HepG2 (cell line): ENCODE measurements around the gene KATNA1. TPM values are rescaled to one million over a fixed set of nuclear protein-coding genes. Genes with fewer than 3 reads are reported as not detected.

Experiments used
- FLYWCH1 ChIP-seq: sonication (generic); formaldehyde crosslinking; IDR thresholded peaks from 2 replicates; pipeline ENCODE4 v1.8.1; 2023; ENCODE audit warnings: mild to moderate bottlenecking, missing genetic modification reagents
- HOXA7 ChIP-seq: sonication (generic); formaldehyde crosslinking; IDR thresholded peaks from 2 replicates; pipeline ENCODE4 v1.8.1; 2022; ENCODE audit warnings: mild to moderate bottlenecking, missing genetic modification reagents, moderate library complexity
- KDM5A ChIP-seq: fragments of 200-600 bp; sonication (generic); IDR thresholded peaks from 2 replicates; pipeline ENCODE4 v1.7.0; 2018; ENCODE audit warnings: antibody characterized with exemption, mild to moderate bottlenecking, low read length, borderline replicate concordance
- MBNL3 ChIP-seq: fragments of 250-450 bp; sonication (Bioruptor Pico); conservative IDR thresholded peaks from 2 replicates; pipeline ENCODE4 v1.8.0; 2022; ENCODE audit warnings: mild to moderate bottlenecking, inconsistent platforms
- POLR2AphosphoS2 ChIP-seq: IDR thresholded peaks from 2 replicates; pipeline ENCODE4 v1.6.1; 2011; ENCODE audit warnings: low read depth, low read length, improper control_type of control experiment
- SRSF9 ChIP-seq: fragments of 200-400 bp; formaldehyde crosslinking; IDR thresholded peaks from 2 replicates; pipeline ENCODE4 v1.6.1; 2018; ENCODE audit warnings: borderline replicate concordance, mild to moderate bottlenecking, low read depth, low read length; ENCODE audit not compliant: insufficient read depth, poor library complexity, severe bottlenecking
- SSRP1 ChIP-seq: IDR thresholded peaks from 2 replicates; pipeline ENCODE4 v1.6.1; 2016; ENCODE audit warnings: control low read depth
- TCF7 ChIP-seq: sonication (generic); IDR thresholded peaks from 2 replicates; pipeline ENCODE4 v1.6.1; 2016; ENCODE audit warnings: antibody characterized with exemption, low read depth
- THAP11 ChIP-seq: IDR thresholded peaks from 2 replicates; pipeline ENCODE4 v1.6.1; 2016; ENCODE audit warnings: missing biosample characterization, missing genetic modification reagents
- ZBTB38 ChIP-seq: sonication (generic); formaldehyde crosslinking; IDR thresholded peaks from 2 replicates; pipeline ENCODE4 v1.5.1; 2020; ENCODE audit warnings: mild to moderate bottlenecking, missing genetic modification reagents
- ZNF570 ChIP-seq: sonication (generic); formaldehyde crosslinking; IDR thresholded peaks from 2 replicates; pipeline ENCODE4 v1.4.0; 2020; ENCODE audit warnings: mild to moderate bottlenecking, missing genetic modification reagents, borderline replicate concordance
- polyA plus RNA-seq, 8 experiments: library from polyadenylated mRNA; depleted of rRNA in 3 of 8; stranded (reverse) in 7 of 8; unstranded in 1 of 8; fragments of >200 nt; fragmentation: Illumina TruSeq in 4 of 8; extraction: Trizol in 4 of 8; gene quantifications; 2 replicates each; pipeline versions ENCODE4 v1.2.1 to v1.2.3, GENCODE V29; 2011 to 2016; ENCODE audit warnings: low read depth in 4 of 8, missing spikeins in 1 of 8, mixed read lengths in 1 of 8; ENCODE audit not compliant: insufficient read depth in 1 of 8
- total RNA-seq, 5 experiments: library from RNA; depleted of rRNA; stranded (reverse); fragments of >200 nt; fragmentation: Illumina TruSeq; extraction: Trizol; gene quantifications; 2 replicates each; pipeline ENCODE4 v1.2.3, GENCODE V29; 2016; ENCODE audit warnings: low read depth in 1 of 5
- TF ChIP-seq, protein P1 (sequence below): sonication (generic); formaldehyde crosslinking; IDR thresholded peaks from 2 replicates; pipeline ENCODE4 v1.5.0; 2020; ENCODE audit warnings: mild to moderate bottlenecking, missing genetic modification reagents, borderline replicate concordance
- TF ChIP-seq, protein P2 (sequence below): sonication (generic); formaldehyde crosslinking; IDR thresholded peaks from 2 replicates; pipeline ENCODE4 v1.4.0; 2020; ENCODE audit warnings: missing genetic modification reagents
- TF ChIP-seq, protein P3 (sequence below): sonication (generic); formaldehyde crosslinking; conservative IDR thresholded peaks from 2 replicates; pipeline ENCODE4 v1.4.0; 2020; ENCODE audit warnings: missing genetic modification reagents

KATNA1 gene
- total and polyA plus RNA-seq, 2 of the 13 experiments (the other 11 are each of a cell fraction or from before 2014, with no cell fraction given), result 14.8 to 25.3 TPM

DNA sequence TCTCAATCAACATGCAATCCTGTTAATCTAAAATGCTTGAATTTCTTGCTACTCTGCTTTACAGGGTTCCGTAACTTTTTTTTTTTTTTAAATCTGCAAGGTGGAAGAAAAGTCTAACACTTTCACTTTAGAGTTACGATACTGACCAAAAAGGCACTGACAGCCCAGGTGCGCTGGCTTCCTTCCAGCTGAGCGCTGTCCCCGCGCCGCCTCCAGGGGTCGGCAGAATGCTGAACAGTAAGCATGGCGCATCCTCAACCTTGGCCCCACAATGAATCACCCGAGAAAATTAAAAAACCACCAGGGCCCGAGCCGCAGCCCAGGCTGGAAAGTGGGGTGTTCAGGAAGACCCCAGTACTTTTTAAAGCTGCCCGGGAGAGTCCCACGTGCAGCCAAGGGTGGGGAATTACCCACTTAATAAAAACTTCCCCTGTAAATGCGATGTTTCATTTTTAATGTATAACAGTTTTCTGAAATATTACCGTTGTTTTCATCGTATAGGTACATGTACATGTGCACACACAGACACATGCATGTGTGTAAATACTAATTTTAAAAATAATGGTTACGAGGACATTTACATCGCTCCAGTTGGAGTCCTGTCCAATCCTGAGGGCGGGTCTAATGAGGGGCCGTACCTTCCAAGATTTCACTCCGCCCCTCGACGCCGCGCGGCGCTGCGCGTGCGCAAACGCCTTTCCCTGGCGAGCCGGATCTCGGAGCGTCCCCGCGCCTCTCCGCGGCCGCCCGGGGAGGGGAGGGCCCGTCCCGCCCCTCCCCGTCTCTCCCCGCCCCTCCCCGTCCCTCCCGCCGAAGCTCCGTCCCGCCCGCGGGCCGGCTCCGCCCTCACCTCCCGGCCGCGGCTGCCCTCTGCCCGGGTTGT, 82.7 kb downstream of the KATNA1 start, which contains the start of gene GINM1 (continued):
- TF ChIP-seq, protein P1, sequence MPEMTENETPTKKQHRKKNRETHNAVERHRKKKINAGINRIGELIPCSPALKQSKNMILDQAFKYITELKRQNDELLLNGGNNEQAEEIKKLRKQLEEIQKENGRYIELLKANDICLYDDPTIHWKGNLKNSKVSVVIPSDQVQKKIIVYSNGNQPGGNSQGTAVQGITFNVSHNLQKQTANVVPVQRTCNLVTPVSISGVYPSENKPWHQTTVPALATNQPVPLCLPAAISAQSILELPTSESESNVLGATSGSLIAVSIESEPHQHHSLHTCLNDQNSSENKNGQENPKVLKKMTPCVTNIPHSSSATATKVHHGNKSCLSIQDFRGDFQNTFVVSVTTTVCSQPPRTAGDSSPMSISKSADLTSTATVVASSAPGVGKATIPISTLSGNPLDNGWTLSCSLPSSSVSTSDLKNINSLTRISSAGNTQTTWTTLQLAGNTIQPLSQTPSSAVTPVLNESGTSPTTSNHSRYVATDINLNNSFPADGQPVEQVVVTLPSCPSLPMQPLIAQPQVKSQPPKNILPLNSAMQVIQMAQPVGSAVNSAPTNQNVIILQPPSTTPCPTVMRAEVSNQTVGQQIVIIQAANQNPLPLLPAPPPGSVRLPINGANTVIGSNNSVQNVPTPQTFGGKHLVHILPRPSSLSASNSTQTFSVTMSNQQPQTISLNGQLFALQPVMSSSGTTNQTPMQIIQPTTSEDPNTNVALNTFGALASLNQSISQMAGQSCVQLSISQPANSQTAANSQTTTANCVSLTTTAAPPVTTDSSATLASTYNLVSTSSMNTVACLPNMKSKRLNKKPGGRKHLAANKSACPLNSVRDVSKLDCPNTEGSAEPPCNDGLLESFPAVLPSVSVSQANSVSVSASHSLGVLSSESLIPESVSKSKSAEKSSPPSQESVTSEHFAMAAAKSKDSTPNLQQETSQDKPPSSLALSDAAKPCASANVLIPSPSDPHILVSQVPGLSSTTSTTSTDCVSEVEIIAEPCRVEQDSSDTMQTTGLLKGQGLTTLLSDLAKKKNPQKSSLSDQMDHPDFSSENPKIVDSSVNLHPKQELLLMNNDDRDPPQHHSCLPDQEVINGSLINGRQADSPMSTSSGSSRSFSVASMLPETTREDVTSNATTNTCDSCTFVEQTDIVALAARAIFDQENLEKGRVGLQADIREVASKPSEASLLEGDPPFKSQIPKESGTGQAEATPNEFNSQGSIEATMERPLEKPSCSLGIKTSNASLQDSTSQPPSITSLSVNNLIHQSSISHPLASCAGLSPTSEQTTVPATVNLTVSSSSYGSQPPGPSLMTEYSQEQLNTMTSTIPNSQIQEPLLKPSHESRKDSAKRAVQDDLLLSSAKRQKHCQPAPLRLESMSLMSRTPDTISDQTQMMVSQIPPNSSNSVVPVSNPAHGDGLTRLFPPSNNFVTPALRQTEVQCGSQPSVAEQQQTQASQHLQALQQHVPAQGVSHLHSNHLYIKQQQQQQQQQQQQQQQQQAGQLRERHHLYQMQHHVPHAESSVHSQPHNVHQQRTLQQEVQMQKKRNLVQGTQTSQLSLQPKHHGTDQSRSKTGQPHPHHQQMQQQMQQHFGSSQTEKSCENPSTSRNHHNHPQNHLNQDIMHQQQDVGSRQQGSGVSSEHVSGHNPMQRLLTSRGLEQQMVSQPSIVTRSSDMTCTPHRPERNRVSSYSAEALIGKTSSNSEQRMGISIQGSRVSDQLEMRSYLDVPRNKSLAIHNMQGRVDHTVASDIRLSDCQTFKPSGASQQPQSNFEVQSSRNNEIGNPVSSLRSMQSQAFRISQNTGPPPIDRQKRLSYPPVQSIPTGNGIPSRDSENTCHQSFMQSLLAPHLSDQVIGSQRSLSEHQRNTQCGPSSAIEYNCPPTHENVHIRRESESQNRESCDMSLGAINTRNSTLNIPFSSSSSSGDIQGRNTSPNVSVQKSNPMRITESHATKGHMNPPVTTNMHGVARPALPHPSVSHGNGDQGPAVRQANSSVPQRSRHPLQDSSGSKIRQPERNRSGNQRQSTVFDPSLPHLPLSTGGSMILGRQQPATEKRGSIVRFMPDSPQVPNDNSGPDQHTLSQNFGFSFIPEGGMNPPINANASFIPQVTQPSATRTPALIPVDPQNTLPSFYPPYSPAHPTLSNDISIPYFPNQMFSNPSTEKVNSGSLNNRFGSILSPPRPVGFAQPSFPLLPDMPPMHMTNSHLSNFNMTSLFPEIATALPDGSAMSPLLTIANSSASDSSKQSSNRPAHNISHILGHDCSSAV, result no peak
- TF ChIP-seq, protein P2, sequence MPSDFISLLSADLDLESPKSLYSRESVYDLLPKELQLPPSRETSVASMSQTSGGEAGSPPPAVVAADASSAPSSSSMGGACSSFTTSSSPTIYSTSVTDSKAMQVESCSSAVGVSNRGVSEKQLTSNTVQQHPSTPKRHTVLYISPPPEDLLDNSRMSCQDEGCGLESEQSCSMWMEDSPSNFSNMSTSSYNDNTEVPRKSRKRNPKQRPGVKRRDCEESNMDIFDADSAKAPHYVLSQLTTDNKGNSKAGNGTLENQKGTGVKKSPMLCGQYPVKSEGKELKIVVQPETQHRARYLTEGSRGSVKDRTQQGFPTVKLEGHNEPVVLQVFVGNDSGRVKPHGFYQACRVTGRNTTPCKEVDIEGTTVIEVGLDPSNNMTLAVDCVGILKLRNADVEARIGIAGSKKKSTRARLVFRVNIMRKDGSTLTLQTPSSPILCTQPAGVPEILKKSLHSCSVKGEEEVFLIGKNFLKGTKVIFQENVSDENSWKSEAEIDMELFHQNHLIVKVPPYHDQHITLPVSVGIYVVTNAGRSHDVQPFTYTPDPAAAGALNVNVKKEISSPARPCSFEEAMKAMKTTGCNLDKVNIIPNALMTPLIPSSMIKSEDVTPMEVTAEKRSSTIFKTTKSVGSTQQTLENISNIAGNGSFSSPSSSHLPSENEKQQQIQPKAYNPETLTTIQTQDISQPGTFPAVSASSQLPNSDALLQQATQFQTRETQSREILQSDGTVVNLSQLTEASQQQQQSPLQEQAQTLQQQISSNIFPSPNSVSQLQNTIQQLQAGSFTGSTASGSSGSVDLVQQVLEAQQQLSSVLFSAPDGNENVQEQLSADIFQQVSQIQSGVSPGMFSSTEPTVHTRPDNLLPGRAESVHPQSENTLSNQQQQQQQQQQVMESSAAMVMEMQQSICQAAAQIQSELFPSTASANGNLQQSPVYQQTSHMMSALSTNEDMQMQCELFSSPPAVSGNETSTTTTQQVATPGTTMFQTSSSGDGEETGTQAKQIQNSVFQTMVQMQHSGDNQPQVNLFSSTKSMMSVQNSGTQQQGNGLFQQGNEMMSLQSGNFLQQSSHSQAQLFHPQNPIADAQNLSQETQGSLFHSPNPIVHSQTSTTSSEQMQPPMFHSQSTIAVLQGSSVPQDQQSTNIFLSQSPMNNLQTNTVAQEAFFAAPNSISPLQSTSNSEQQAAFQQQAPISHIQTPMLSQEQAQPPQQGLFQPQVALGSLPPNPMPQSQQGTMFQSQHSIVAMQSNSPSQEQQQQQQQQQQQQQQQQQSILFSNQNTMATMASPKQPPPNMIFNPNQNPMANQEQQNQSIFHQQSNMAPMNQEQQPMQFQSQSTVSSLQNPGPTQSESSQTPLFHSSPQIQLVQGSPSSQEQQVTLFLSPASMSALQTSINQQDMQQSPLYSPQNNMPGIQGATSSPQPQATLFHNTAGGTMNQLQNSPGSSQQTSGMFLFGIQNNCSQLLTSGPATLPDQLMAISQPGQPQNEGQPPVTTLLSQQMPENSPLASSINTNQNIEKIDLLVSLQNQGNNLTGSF (CRISPR knock-in tag), result no peak
- TF ChIP-seq SRSF9 (no peak), ZBTB38 (CRISPR knock-in tag) (peak; percentile 44; the same call in 1 of the 2 replicates), FLYWCH1 (no peak), POLR2AphosphoS2 (no peak), ZNF570 (CRISPR knock-in tag) (no peak), HOXA7 (CRISPR knock-in tag) (no peak), KDM5A (peak; percentile 83; the same call in 1 of the 2 replicates), SSRP1 (CRISPR knock-in tag) (no peak), TCF7 (no peak), MBNL3 (no peak), THAP11 (0 out of 2 replicates have a peak, but pooled peaks have one; percentile 14)
- TF ChIP-seq, protein P3, sequence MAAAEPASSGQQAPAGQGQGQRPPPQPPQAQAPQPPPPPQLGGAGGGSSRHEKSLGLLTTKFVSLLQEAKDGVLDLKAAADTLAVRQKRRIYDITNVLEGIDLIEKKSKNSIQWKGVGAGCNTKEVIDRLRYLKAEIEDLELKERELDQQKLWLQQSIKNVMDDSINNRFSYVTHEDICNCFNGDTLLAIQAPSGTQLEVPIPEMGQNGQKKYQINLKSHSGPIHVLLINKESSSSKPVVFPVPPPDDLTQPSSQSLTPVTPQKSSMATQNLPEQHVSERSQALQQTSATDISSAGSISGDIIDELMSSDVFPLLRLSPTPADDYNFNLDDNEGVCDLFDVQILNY, result no peak
